GM21619 (cell line): ENCODE results near the gene OR11H7.
"Not testable (repeated sequence)": the region's sequence is repeated elsewhere in the genome, so short reads cannot be mapped to it uniquely, and the experiment has no call there.

Experiments used
- ATAC-seq: cut with Tn5 transposase; IDR thresholded peaks from one replicate; pipeline ENCODE4 v1.9.1; 2021; ENCODE audit not compliant: unreplicated experiment

Gene OR11H7

DNA sequence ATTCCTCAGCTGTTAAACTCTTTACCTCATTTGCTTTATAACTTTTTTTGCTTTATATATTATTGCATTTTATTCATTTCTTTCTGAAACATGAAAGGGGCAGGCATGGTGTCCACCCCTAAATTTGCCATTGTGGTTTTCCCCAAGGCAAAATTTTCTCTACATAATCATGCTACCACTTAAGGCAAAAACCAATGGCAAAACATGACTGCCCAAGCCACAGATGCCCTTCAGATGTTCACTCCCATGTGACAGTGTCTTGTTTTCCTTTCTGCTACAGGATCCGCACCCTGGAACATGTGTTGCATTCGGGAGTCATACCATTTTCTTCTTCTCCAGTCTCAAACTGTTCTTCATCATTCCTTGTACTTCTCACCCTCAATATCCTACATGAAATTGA is 48.6 kb downstream of the OR11H7 start:
- ATAC-seq = no peak

DNA sequence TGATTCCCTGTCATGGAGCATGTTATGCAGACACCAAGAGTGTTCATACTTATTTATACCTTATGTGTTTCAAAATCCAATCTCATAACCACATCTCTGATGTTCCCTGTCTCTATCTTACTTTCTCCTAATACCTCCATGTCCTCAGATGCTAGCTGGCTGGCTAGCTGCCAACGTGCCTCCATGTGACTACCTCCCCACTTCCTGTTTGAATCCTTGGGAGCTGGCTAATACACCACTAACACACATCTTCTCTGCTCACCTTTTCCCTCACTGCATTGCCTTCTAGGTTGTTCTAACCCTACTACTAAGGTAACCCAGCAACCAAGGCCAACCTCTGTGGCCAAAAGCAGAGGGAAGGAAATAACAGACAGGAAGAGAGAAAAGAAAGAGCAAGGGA is 49.6 kb downstream of the OR11H7 start:
- ATAC-seq = no peak

DNA sequence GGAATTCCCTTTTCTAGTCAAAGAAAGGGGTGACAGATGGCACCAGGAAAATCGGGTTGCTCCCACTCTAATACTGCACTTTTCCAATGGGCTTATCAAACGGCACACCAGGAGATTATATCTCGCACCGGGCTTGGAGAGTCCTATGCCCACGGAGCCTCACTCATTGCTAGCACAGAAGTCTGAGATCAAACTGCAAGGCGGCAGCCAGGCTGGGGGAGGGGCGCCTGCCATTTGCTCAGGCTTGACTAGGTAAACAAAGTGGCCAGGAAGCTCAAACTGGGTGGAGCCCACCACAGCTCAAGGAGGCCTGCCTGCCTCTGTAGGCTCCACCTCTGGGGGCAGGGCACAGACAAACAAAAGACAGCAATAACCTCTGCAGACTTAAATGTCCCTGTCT is 51.5 kb downstream of the OR11H7 start:
- ATAC-seq = not testable (repeated sequence)
